Lower leg skin (tissue), 3 donors: ENCODE data around the gene ADAM29.

Experiments used
- POLR2A ChIP-seq, 2 donors: fragments of 450-650 bp; IDR thresholded peaks; one replicate each; pipeline ENCODE4 v1.6.1; 2016 to 2017; ENCODE audit warnings: antibody characterized with exemption in 2 of 2, mild to moderate bottlenecking in 1 of 2, moderate library complexity in 1 of 2
- TF ChIP-seq, protein P1 (sequence below), 3 donors: fragments of 450-650 bp; IDR thresholded peaks; one replicate each; pipeline ENCODE4 v1.5.1; 2016; ENCODE audit warnings: antibody characterized with exemption in 3 of 3, mild to moderate bottlenecking in 3 of 3, moderate library complexity in 2 of 3

DNA sequence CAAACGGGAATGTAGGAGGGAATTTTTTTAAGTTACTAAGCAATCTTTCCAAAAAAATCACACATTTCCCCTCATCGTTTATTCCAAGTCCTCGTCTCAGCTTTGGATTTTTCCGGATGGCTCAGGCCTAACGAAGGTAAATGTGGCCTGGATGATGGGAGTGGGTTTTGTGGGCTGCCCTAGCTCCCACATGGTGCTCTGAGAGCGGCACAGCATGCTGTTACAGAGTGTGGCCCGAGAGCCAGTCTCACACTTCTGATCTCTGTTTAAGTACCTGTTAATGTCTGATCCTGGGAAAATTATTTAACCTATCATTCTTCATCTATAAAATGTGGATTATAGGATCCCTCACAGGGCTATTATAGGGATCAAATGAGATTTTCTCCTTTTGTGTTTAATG is 38.2 kb upstream of the ADAM29 start:
- TF ChIP-seq, protein P1, sequence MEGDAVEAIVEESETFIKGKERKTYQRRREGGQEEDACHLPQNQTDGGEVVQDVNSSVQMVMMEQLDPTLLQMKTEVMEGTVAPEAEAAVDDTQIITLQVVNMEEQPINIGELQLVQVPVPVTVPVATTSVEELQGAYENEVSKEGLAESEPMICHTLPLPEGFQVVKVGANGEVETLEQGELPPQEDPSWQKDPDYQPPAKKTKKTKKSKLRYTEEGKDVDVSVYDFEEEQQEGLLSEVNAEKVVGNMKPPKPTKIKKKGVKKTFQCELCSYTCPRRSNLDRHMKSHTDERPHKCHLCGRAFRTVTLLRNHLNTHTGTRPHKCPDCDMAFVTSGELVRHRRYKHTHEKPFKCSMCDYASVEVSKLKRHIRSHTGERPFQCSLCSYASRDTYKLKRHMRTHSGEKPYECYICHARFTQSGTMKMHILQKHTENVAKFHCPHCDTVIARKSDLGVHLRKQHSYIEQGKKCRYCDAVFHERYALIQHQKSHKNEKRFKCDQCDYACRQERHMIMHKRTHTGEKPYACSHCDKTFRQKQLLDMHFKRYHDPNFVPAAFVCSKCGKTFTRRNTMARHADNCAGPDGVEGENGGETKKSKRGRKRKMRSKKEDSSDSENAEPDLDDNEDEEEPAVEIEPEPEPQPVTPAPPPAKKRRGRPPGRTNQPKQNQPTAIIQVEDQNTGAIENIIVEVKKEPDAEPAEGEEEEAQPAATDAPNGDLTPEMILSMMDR (IDR thresholded peaks at IDR 0.05) = no peak
- TF ChIP-seq POLR2A (IDR thresholded peaks at IDR 0.05) = no peak
